Spleen (tissue), 11 donors: ENCODE results near the gene CYBA. TPM values are rescaled to one million over a fixed set of nuclear protein-coding genes. Genes with fewer than 3 reads are reported as not detected.

Source experiments
- DNase-seq: peaks from one replicate; pipeline ENCODE4 v3.0.0-alpha.2; 2020
- H3K27ac ChIP-seq, 8 donors: fragments of 200-600 bp; sonication (generic) in 7 of 8; 1 replicate in 4 of 8; 2 replicates in 4 of 8; pipeline versions ENCODE4 v1.5.0 to v1.8.0; 2016 to 2021; ENCODE audit warnings: inconsistent platforms in 4 of 8, mild to moderate bottlenecking in 4 of 8, moderate library complexity in 1 of 8
- H3K27me3 ChIP-seq, 7 donors: fragments of 200-600 bp; sonication (generic) in 6 of 7; replicated peaks in 1 of 7; 1 replicate in 4 of 7; 2 replicates in 3 of 7; pipeline versions ENCODE4 v1.5.0 to v1.8.0; 2016 to 2021; ENCODE audit warnings: inconsistent platforms in 3 of 7, mild to moderate bottlenecking in 1 of 7
- H3K36me3 ChIP-seq, 6 donors: fragments of 200-600 bp; sonication (generic) in 5 of 6; 1 replicate in 4 of 6; 2 replicates in 2 of 6; pipeline versions ENCODE4 v1.5.0 to v1.8.0; 2016 to 2021; ENCODE audit warnings: inconsistent platforms in 2 of 6
- H3K4me1 ChIP-seq, 6 donors: fragments of 200-600 bp; sonication (generic) in 5 of 6; 1 replicate in 3 of 6; 2 replicates in 3 of 6; pipeline versions ENCODE4 v1.5.0 to v1.8.0; 2016 to 2021; ENCODE audit warnings: inconsistent platforms in 3 of 6
- H3K4me3 ChIP-seq, 8 donors: fragments of 200-600 bp; sonication (generic) in 7 of 8; 1 replicate in 4 of 8; 2 replicates in 4 of 8; pipeline versions ENCODE4 v1.5.0 to v1.8.0; 2016 to 2021; ENCODE audit warnings: inconsistent platforms in 4 of 8, mild to moderate bottlenecking in 4 of 8, moderate library complexity in 2 of 8
- H3K9me3 ChIP-seq, 8 donors: fragments of 200-600 bp; sonication (generic) in 7 of 8; 1 replicate in 4 of 8; 2 replicates in 4 of 8; pipeline versions ENCODE4 v1.5.0 to v1.8.0; 2016 to 2021; ENCODE audit warnings: inconsistent platforms in 4 of 8
- POLR2A ChIP-seq, 3 donors: fragments of 450-650 bp; IDR thresholded peaks; one replicate each; pipeline ENCODE4 v1.5.1; 2017; ENCODE audit warnings: antibody characterized with exemption in 3 of 3, mild to moderate bottlenecking in 1 of 3
- POLR2AphosphoS5 ChIP-seq, 3 donors: sonication (generic); formaldehyde crosslinking; IDR thresholded peaks; one replicate each; pipeline ENCODE4 v1.5.1; 2017; ENCODE audit warnings: antibody characterized with exemption in 3 of 3
- WGBS, 5 donors: extraction: QIAGEN DNeasy Blood & Tissue Kit in 3 of 5; methylation state at CpG; one replicate each; pipeline versions ENCODE4 v1.1.5 to v1.1.7; 2013 to 2018; 5-methylcytosine and 5-hydroxymethylcytosine counted together
- intact Hi-C: fragments of 100-400 bp; cut with DNase I; formaldehyde crosslinking; loops from one replicate; pipeline ENCODE4 v1.15.0; 2023; ENCODE audit warnings: low total_unique reads
- polyA plus RNA-seq, 3 donors: library from polyadenylated mRNA; stranded (reverse); fragments of 200-250 nt; gene quantifications; one replicate each; pipeline ENCODE4 v1.2.1, GENCODE V29; 2013
- total RNA-seq, 7 donors: library from RNA; depleted of rRNA in 3 of 7; stranded (reverse); fragments of >200 nt in 3 of 7; fragmentation: NEBNext Ultra II Directional in 4 of 7; extraction: Animal tissue kit (Norgen Biotek cat#: 25700) in 4 of 7; gene quantifications; one replicate each; pipeline versions ENCODE4 v1.1.0 to v1.2.1, GENCODE V29; 2016 to 2021
- TF ChIP-seq, protein P1 (sequence below), 11 experiments: fragments of 200-600 bp in 7 of 11; fragments of 450-650 bp in 4 of 11; sonication (generic) in 4 of 11; IDR thresholded peaks in 8 of 11; conservative IDR thresholded peaks in 3 of 11; 1 replicate in 7 of 11; 2 replicates in 4 of 11; pipeline versions ENCODE4 v1.4.0 to v1.8.0; 2016 to 2021; ENCODE audit warnings: antibody characterized with exemption in 11 of 11, inconsistent platforms in 4 of 11, mild to moderate bottlenecking in 1 of 11
- donor health status: healthy with polysubstance abuse.
- donor health status: DM: no; HTN: no; CAD: no; lungs with moderate emphysema.
- donor health status: DM: no; HTN: no; CAD: no.
- donor health status: Bipolar disorder and iron deficiency.
- donor health status: healthy.
- donor health status: DM: no; HTN: no; CAD: no.
- donor health status: DM: yes; HTN: yes; CAD: no.

CYBA gene
- total and polyA plus RNA-seq, 10 donors: 557 to 925 (median 644) TPM

- Histone ChIP-seq H3K36me3 (peaks cover 0 to 41% (median 32%) of the 10 kb centered on the region in 6 donors), H3K4me1 (peaks cover 7 to 74% (median 48%) of the 10 kb centered on the region in 6 donors), H3K27me3 (peaks cover 0 to 33% (median 17%) of the 10 kb centered on the region in 7 donors), H3K9me3 (no peaks in the 10 kb centered on the region), H3K4me3 (peak overlapping the region; percentile 52 to 76 (median 63)), H3K27ac (peak overlapping the region; percentile 53 to 94 (median 86))
- intact Hi-C loops: no loop called here
- peak; percentile 95 for DNase-seq
- WGBS, 5 donors: 0 to 4% (median 2%) methylated on average over 30 to 81 of the region's 82 CpGs
- TF ChIP-seq POLR2A (IDR thresholded peaks at IDR 0.05): peak in 1 of 3 donors; percentile 30
- TF ChIP-seq, protein P1, sequence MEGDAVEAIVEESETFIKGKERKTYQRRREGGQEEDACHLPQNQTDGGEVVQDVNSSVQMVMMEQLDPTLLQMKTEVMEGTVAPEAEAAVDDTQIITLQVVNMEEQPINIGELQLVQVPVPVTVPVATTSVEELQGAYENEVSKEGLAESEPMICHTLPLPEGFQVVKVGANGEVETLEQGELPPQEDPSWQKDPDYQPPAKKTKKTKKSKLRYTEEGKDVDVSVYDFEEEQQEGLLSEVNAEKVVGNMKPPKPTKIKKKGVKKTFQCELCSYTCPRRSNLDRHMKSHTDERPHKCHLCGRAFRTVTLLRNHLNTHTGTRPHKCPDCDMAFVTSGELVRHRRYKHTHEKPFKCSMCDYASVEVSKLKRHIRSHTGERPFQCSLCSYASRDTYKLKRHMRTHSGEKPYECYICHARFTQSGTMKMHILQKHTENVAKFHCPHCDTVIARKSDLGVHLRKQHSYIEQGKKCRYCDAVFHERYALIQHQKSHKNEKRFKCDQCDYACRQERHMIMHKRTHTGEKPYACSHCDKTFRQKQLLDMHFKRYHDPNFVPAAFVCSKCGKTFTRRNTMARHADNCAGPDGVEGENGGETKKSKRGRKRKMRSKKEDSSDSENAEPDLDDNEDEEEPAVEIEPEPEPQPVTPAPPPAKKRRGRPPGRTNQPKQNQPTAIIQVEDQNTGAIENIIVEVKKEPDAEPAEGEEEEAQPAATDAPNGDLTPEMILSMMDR (IDR thresholded peaks at IDR 0.05 in 8 of 11, conservative IDR thresholded peaks at IDR 0.05 in 3 of 11): peak in 1 of 11 experiments; percentile 15
- TF ChIP-seq POLR2AphosphoS5 (IDR thresholded peaks at IDR 0.05): peak; percentile 92 to 93 (median 93)
These were observed 16.5 kb downstream of the CYBA start for GRCh38 chr16:88634141-88634993.

DNA sequence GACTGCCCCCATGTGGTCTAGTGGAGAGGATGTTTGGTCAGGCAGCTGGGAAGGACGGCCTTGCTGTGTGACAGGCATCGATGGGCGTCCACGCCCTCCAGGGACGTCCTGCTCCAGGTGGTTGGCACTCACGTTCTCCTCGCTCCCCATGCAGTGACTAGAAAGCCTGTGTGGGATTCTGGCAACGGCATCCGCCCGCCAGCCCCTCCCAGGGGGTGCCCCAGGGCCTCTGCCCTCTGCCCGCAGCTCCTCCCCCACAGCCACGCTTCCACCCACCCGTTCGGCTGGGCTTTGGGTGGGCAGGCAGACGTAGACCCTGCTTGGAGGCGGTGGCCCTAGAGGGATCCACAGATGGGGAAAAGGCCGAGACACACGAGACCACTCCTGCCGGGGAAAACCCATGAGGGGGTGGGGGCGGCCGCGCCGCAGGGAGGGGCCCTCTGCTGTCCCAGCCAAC, 17.1 kb downstream of the CYBA start:
- Histone ChIP-seq H3K4me3 (peak overlapping the region; percentile 52 to 76 (median 63)), H3K27ac (peak overlapping the region; percentile 53 to 94 (median 86))
- DNase-seq: peak; percentile 91

DNA sequence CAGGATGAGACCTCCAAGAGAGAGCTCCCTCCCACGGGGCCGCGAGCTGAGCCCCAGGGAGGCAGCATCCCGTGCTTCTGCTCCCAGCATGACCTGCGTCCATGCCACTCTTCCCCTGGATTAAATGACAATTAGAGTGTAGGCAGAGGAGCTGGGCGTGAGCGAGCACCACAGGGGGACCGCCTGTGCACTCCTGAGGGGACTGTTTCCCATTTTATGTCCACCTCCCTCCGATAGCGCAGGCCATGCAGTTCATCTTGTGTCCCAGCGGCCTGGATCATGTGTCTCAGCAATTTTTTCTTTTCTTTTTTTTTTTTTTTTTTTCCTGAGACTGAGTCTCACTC, 18.3 kb downstream of the CYBA start:
- Histone ChIP-seq H3K36me3 (peaks cover 0 to 60% (median 47%) of the 10 kb centered on the region in 6 donors), H3K4me3 (no peak overlapping the region), H3K4me1 (peaks cover 12 to 72% (median 40%) of the 10 kb centered on the region in 6 donors), H3K9me3 (no peaks in the 10 kb centered on the region), H3K27me3 (peaks cover 0 to 14% (median 0%) of the 10 kb centered on the region in 7 donors), H3K27ac (peak overlapping the region in 1 of 8 donors; percentile 24)
- TF ChIP-seq POLR2AphosphoS5 (IDR thresholded peaks at IDR 0.05) (peak in 1 of 3 donors; percentile 10), POLR2A (IDR thresholded peaks at IDR 0.05) (no peak)
- TF ChIP-seq, protein P1 (IDR thresholded peaks at IDR 0.05 in 8 of 11, conservative IDR thresholded peaks at IDR 0.05 in 3 of 11): no peak
- intact Hi-C loops: no loop called here
- DNase-seq: no peak
- WGBS, 5 donors: 93 to 96% (median 95%) methylated on average over 11 of the region's 11 CpGs

More for the DNA sequence above, 17.1 kb downstream of the CYBA start:
- Histone ChIP-seq H3K27me3 (peaks cover 0 to 26% (median 11%) of the 10 kb centered on the region in 7 donors), H3K4me1 (peaks cover 7 to 72% (median 42%) of the 10 kb centered on the region in 6 donors), H3K36me3 (peaks cover 0 to 48% (median 35%) of the 10 kb centered on the region in 6 donors), H3K9me3 (no peaks in the 10 kb centered on the region)
- intact Hi-C loops: no loop called here
- TF ChIP-seq, protein P1 (IDR thresholded peaks at IDR 0.05 in 8 of 11, conservative IDR thresholded peaks at IDR 0.05 in 3 of 11): peak in 8 of 11 experiments; percentile 33 to 69 (median 55)
- TF ChIP-seq POLR2AphosphoS5 (IDR thresholded peaks at IDR 0.05) (no peak), POLR2A (IDR thresholded peaks at IDR 0.05) (no peak)
- 11 to 20% (median 13%) methylated on average over 4 to 23 of the region's 23 CpGs; no CpG with 5 or more reads in 1 of the 5 donors for WGBS, 5 donors
